Epithelial cell of esophagus (primary cell): ENCODE measurements around the gene CHD6.

Experiments
- DNase-seq: peaks from one replicate; pipeline ENCODE4 v3.0.0; 2010; ENCODE audit warnings: low read depth
- H3K4me3 ChIP-seq: 2 replicates; pipeline ENCODE4 v1.5.1; 2011; ENCODE audit warnings: mild to moderate bottlenecking, low read length, control low read depth
- CTCF ChIP-seq: IDR thresholded peaks from 2 replicates; pipeline ENCODE4 v1.5.1; 2011; ENCODE audit warnings: low read depth, mild to moderate bottlenecking, low read length, control low read depth, inconsistent platforms; ENCODE audit not compliant: insufficient read depth; ENCODE audit errors: missing control alignments

The CHD6 gene

GRCh38 chr20:41570557-41570956 lies 47.6 kb downstream of the CHD6 start:
- no peak for DNase-seq

GRCh38 chr20:41567615-41568014 lies 50.6 kb downstream of the CHD6 start:
- H3K4me3 ChIP-seq = no peak overlapping the region
- no peak for TF ChIP-seq CTCF
- no peak for DNase-seq

More at GRCh38 chr20:41570557-41570956, 47.6 kb downstream of the CHD6 start:
- no peak for TF ChIP-seq CTCF
- no peak overlapping the region for H3K4me3 ChIP-seq

- TF ChIP-seq CTCF = no peak
- no peak for DNase-seq
- no peak overlapping the region for H3K4me3 ChIP-seq
Measured at GRCh38 chr20:41566896-41567527, 51.2 kb downstream of the CHD6 start.

- no peak for TF ChIP-seq CTCF
- H3K4me3 ChIP-seq = no peak overlapping the region
- peak; percentile 36 for DNase-seq
Measured at GRCh38 chr20:41563087-41563486, 55.1 kb downstream of the CHD6 start.

GRCh38 chr20:41560970-41561369 lies 57.2 kb downstream of the CHD6 start:
- no peak overlapping the region for H3K4me3 ChIP-seq
- TF ChIP-seq CTCF = no peak
- DNase-seq = no peak

- TF ChIP-seq CTCF = no peak
- DNase-seq = no peak
Measured at GRCh38 chr20:41559658-41560057, 58.5 kb downstream of the CHD6 start.

More at GRCh38 chr20:41559658-41560057, 58.5 kb downstream of the CHD6 start:
- H3K4me3 ChIP-seq = no peak overlapping the region
